ENCODE data around the gene GET4. TPM values are rescaled to one million over a fixed set of nuclear protein-coding genes. Genes with fewer than 3 reads are reported as not detected.

Gene GET4
- total and polyA plus RNA-seq, 2 of the 4 experiments (the other 2 are of a cell fraction), result 11.3 to 30.9 TPM

- no peak for TF ChIP-seq CEBPB (IDR thresholded peaks at IDR 0.05; ENCODE audit: low read depth, low read length)
- TF ChIP-seq MAZ (IDR thresholded peaks at IDR 0.05; ENCODE audit: borderline replicate concordance, low read depth, low read length), result no peak
- no peak for TF ChIP-seq USF2 (IDR thresholded peaks at IDR 0.05; ENCODE audit: low read depth, low read length)
- no peak for TF ChIP-seq RAD21 (IDR thresholded peaks at IDR 0.05; ENCODE audit: low read length)
- TF ChIP-seq FOS (IDR thresholded peaks at IDR 0.05; ENCODE audit: low read depth, low read length), result no peak
- no peak for TF ChIP-seq ELK1 (IDR thresholded peaks at IDR 0.05; ENCODE audit: borderline replicate concordance, low read depth, low read length)
- TF ChIP-seq RCOR1 (IDR thresholded peaks at IDR 0.05; ENCODE audit: insufficient replicate concordance, low read length), result no peak
- TF ChIP-seq CTCF (conservative IDR thresholded peaks at IDR 0.05; ENCODE audit: low read depth, low read length), result no peak
- DNase-seq (no peak), ATAC-seq (ENCODE audit: low read depth) (no peak)
- no peak overlapping the region for H2AFZ ChIP-seq (replicated peaks; ENCODE audit: low read length, poor library complexity)
- intact Hi-C loops (cut with micrococcal nuclease), result no loop called here
- H4K20me1 ChIP-seq (ENCODE audit: insufficient read depth, low read length), result no peaks in the 10 kb centered on the region
- H3K4me2 ChIP-seq (ENCODE audit: low read depth, low read length), result no peak overlapping the region
- WGBS, 2 experiments (ENCODE audit: extremely low coverage in 2 of 2, insufficient read length in 1 of 2), result 81% methylated on average over 6 of the region's 13 CpGs; no CpG with 5 or more reads in 1 of the 2 experiments
- H3K18ac ChIP-seq (ENCODE audit: low read depth, low read length), result no peak overlapping the region
- in situ Hi-C loops (cut with MboI; ENCODE audit: low sequenced_read_pairs), result no loop called here
- H2AK5ac ChIP-seq (ENCODE audit: low read depth, low read length), result no peak overlapping the region
- no peak overlapping the region for H4K5ac ChIP-seq (ENCODE audit: low read depth, low read length)
- H3K36me3 ChIP-seq (ENCODE audit: control insufficient read depth, insufficient read depth, low read length), result no peaks in the 10 kb centered on the region
- no peak overlapping the region for H2BK120ac ChIP-seq (ENCODE audit: low read depth, low read length)
- no peak overlapping the region for H3K56ac ChIP-seq (ENCODE audit: extremely low read depth, insufficient read depth, low read length)
- no peak overlapping the region for H3K9ac ChIP-seq (ENCODE audit: low read depth, low read length)
- CTCF ChIA-PET, result no interaction called here
- no peak overlapping the region for H2BK5ac ChIP-seq (ENCODE audit: low read depth, low read length, poor library complexity, severe bottlenecking)
- H4K8ac ChIP-seq (ENCODE audit: low read depth in 2 of 2, low read length in 2 of 2), result no peak overlapping the region
- H3K27ac ChIP-seq (ENCODE audit: insufficient read depth, low read length), result no peak overlapping the region
- no TSS peak for BruUV-seq (replicated peaks)
- no peaks in the 10 kb centered on the region for H3K9me1 ChIP-seq (ENCODE audit: insufficient read depth, low read length)
- no peak overlapping the region for H3K23ac ChIP-seq (ENCODE audit: low read depth, low read length)
- H3K4me1 ChIP-seq (ENCODE audit: control insufficient read depth, insufficient read depth, low read length), result peaks cover 2% of the 10 kb centered on the region; the same call in 1 of the 2 replicates
- H3K79me1 ChIP-seq (ENCODE audit: low read depth in 1 of 2, low read length in 2 of 2), result no peaks in the 10 kb centered on the region
- POLR2A ChIA-PET (ENCODE audit: unreplicated experiment), result no interaction called here
- H2BK20ac ChIP-seq (ENCODE audit: low read depth, low read length), result no peak overlapping the region
- H3K4me3 ChIP-seq (ENCODE audit: insufficient read depth, low read depth, low read length), result no peak overlapping the region
- H4K91ac ChIP-seq (ENCODE audit: insufficient read depth, low read depth, low read length), result no peak overlapping the region
- no peaks in the 10 kb centered on the region for H3K27me3 ChIP-seq (ENCODE audit: control insufficient read depth, insufficient read depth, low read length)
- H2BK15ac ChIP-seq (ENCODE audit: low read depth, low read length), result no peak overlapping the region
- H3K9me3 ChIP-seq (ENCODE audit: control insufficient read depth, insufficient read depth, low read length), result no peaks in the 10 kb centered on the region
- no peak overlapping the region for H2AK9ac ChIP-seq (replicated peaks; ENCODE audit: low read depth, low read length, poor library complexity)
- H3K14ac ChIP-seq (replicated peaks; ENCODE audit: low read depth, low read length), result no peak overlapping the region
- dilution Hi-C loops (cut with HindIII; ENCODE audit: low sequenced_read_pairs, unreplicated experiment), result no loop called here
- no peak overlapping the region for H3K4ac ChIP-seq (ENCODE audit: low read depth, low read length)
These were observed 42.7 kb downstream of the GET4 start for GRCh38 chr7:919114-919442.

All from IMR-90 (cell line).